ENCODE measurements around the gene PARP11. TPM values are rescaled to one million over a fixed set of nuclear protein-coding genes. Genes with fewer than 3 reads are reported as not detected.
A peak's percentile ranks its signal among the peaks of the same experiment; 100 is the strongest.

The PARP11 gene
- total RNA-seq, 1 experiment from 2014 or later = 8.0 TPM

DNA sequence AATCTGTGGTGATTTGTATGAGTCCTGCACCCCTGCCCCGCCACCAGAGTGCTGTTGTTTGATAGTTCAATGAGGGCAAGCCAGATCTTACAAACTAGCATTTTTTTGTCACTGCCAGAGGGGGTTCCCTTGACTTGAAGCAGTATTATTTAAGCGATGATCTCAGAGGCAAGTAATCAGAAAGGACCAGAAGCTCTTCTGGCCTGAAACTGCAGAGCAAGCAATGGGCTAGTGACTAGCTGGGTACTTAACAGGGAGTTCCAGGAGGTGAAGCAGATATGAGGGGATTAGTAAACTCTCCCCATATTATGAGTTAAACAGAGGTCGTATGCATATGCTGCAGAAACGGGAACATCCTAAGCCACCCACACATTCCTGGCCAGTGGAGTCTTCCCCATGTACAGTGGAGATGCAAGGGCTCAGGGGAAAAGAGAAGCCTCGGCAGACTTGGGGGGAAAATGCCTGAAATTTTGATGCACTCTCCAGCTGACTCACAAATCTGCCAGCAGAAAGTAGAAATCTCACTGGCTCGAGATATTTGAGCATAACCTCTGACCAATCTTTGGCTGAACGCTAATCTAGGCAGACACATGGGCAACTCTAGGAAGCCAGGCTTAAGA is 112.0 kb downstream of the PARP11 start:
- ATAC-seq (no peak), DNase-seq (ENCODE audit: low spot score) (no peak)
- POLR2A ChIA-PET = no interaction called here
- 0 out of 2 replicates have a peak overlapping the region, but pooled peaks have one; percentile 19 for H3K27ac Mint-ChIP-seq
- CTCF ChIA-PET = interaction anchor here (1.0 kb wide), 1 partner anchor 9 kb away, joined by 3 read pairs; the partner anchor contains the start of gene CRACR2A
- no peak overlapping the region for H3K4me3 Mint-ChIP-seq
- H3K9me3 Mint-ChIP-seq = 0 out of 2 replicates have a peak, but pooled peaks cover 11% of the 10 kb centered on the region
- TF ChIP-seq, protein P1, sequence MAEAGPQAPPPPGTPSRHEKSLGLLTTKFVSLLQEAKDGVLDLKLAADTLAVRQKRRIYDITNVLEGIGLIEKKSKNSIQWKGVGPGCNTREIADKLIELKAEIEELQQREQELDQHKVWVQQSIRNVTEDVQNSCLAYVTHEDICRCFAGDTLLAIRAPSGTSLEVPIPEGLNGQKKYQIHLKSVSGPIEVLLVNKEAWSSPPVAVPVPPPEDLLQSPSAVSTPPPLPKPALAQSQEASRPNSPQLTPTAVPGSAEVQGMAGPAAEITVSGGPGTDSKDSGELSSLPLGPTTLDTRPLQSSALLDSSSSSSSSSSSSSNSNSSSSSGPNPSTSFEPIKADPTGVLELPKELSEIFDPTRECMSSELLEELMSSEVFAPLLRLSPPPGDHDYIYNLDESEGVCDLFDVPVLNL (CRISPR knock-in tag; IDR thresholded peaks at IDR 0.05; ENCODE audit: borderline replicate concordance, low read depth) = no peak
- TF ChIP-seq SMAD4 (CRISPR knock-in tag; IDR thresholded peaks at IDR 0.05) (no peak), ZNF232 (CRISPR knock-in tag; IDR thresholded peaks at IDR 0.05) (no peak), FOXP1 (CRISPR knock-in tag; IDR thresholded peaks at IDR 0.05; ENCODE audit: borderline replicate concordance) (no peak)
- TF ChIP-seq, protein P2, sequence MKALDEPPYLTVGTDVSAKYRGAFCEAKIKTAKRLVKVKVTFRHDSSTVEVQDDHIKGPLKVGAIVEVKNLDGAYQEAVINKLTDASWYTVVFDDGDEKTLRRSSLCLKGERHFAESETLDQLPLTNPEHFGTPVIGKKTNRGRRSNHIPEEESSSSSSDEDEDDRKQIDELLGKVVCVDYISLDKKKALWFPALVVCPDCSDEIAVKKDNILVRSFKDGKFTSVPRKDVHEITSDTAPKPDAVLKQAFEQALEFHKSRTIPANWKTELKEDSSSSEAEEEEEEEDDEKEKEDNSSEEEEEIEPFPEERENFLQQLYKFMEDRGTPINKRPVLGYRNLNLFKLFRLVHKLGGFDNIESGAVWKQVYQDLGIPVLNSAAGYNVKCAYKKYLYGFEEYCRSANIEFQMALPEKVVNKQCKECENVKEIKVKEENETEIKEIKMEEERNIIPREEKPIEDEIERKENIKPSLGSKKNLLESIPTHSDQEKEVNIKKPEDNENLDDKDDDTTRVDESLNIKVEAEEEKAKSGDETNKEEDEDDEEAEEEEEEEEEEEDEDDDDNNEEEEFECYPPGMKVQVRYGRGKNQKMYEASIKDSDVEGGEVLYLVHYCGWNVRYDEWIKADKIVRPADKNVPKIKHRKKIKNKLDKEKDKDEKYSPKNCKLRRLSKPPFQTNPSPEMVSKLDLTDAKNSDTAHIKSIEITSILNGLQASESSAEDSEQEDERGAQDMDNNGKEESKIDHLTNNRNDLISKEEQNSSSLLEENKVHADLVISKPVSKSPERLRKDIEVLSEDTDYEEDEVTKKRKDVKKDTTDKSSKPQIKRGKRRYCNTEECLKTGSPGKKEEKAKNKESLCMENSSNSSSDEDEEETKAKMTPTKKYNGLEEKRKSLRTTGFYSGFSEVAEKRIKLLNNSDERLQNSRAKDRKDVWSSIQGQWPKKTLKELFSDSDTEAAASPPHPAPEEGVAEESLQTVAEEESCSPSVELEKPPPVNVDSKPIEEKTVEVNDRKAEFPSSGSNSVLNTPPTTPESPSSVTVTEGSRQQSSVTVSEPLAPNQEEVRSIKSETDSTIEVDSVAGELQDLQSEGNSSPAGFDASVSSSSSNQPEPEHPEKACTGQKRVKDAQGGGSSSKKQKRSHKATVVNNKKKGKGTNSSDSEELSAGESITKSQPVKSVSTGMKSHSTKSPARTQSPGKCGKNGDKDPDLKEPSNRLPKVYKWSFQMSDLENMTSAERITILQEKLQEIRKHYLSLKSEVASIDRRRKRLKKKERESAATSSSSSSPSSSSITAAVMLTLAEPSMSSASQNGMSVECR (CRISPR knock-in tag; IDR thresholded peaks at IDR 0.05; ENCODE audit: borderline replicate concordance) = no peak
- TF ChIP-seq, protein P3, sequence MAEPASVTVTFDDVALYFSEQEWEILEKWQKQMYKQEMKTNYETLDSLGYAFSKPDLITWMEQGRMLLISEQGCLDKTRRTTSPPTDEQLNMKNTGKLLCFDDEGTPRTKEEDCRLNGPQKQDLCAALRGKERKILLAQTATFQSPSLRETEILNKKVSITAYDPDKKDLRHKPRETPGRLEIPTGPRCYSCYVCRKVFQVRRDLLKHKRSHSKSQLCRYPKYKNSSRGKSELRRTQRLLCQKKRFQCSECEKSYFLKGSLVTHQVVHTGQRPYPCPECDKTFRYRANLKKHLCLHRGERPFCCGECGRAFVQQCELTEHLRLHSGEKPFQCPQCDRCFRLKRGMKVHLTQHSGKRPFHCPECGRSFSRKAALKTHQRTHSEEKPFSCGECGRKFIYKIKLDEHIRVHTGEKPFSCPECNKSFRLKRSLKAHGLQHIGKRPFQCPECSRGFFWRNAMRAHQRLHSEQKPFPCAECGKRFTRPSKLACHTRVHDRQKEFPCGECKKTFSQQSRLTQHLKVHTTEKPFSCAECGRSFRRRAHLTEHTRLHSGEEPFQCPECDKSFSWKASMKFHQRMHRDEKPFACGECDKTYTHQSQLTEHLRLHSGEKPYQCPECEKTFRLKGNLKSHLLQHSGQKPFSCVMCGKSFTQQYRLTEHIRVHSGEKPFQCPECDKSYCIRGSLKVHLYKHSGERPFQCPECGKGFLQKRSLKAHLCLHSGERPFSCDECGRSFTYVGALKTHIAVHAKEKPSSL (CRISPR knock-in tag; conservative IDR thresholded peaks at IDR 0.05) = no peak
- peaks cover 3% of the 10 kb centered on the region for H3K27me3 Mint-ChIP-seq (ENCODE audit: low read depth)
- H3K4me1 Mint-ChIP-seq = peaks cover 9% of the 10 kb centered on the region
- no peaks in the 10 kb centered on the region for H3K36me3 Mint-ChIP-seq

DNA sequence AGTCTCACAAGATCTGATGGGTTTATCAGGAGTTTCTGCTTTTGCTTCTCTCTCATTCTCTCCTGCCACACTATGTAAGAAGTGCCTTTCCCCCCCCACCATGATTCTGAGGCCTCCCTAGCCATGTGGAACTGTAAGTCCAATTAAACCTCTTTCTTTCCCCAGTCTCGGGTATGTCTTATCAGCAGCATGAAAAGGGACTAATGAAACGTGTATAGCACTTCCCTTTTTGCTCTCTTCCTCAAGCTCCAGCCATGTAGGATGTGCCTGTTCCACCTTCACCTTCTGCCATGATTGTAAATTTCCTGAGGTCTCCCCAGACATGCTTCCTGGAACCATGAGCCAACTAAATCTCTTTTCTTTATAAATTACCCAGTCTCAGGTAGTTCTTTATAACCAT is 113.3 kb downstream of the PARP11 start:
- Mint-ChIP-seq H3K4me3 (no peak overlapping the region), H3K9me3 (0 out of 2 replicates have a peak, but pooled peaks cover 11% of the 10 kb centered on the region), H3K4me1 (peaks cover 3% of the 10 kb centered on the region; the same call in 1 of the 2 replicates), H3K27ac (no peak overlapping the region), H3K36me3 (no peaks in the 10 kb centered on the region), H3K27me3 (ENCODE audit: low read depth) (no peaks in the 10 kb centered on the region; the same call in 1 of the 2 replicates)
- DNase-seq (ENCODE audit: low spot score) = no peak
- ATAC-seq = no peak
- CTCF ChIA-PET = no interaction called here
- POLR2A ChIA-PET = interaction anchor here (0.7 kb wide), 1 partner anchor 513 kb away, joined by 3 read pairs; no protein-coding TSS in a partner anchor
- TF ChIP-seq, protein P4, sequence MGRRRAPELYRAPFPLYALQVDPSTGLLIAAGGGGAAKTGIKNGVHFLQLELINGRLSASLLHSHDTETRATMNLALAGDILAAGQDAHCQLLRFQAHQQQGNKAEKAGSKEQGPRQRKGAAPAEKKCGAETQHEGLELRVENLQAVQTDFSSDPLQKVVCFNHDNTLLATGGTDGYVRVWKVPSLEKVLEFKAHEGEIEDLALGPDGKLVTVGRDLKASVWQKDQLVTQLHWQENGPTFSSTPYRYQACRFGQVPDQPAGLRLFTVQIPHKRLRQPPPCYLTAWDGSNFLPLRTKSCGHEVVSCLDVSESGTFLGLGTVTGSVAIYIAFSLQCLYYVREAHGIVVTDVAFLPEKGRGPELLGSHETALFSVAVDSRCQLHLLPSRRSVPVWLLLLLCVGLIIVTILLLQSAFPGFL (CRISPR knock-in tag; IDR thresholded peaks at IDR 0.05; ENCODE audit: borderline replicate concordance) = no peak
- TF ChIP-seq NR3C1 (CRISPR knock-in tag; conservative IDR thresholded peaks at IDR 0.05; ENCODE audit: low read depth) = no peak
- TF ChIP-seq, protein P2 (CRISPR knock-in tag; IDR thresholded peaks at IDR 0.05; ENCODE audit: borderline replicate concordance) = no peak
- TF ChIP-seq GABPB1 (CRISPR knock-in tag; IDR thresholded peaks at IDR 0.05) = no peak
- no peak for TF ChIP-seq FOXJ3 (CRISPR knock-in tag; IDR thresholded peaks at IDR 0.05; ENCODE audit: borderline replicate concordance)
- no peak for TF ChIP-seq KAT7 (CRISPR knock-in tag; IDR thresholded peaks at IDR 0.05; ENCODE audit: borderline replicate concordance)
- TF ChIP-seq ZNF671 (CRISPR knock-in tag; IDR thresholded peaks at IDR 0.05) = no peak
- TF ChIP-seq, protein P5, sequence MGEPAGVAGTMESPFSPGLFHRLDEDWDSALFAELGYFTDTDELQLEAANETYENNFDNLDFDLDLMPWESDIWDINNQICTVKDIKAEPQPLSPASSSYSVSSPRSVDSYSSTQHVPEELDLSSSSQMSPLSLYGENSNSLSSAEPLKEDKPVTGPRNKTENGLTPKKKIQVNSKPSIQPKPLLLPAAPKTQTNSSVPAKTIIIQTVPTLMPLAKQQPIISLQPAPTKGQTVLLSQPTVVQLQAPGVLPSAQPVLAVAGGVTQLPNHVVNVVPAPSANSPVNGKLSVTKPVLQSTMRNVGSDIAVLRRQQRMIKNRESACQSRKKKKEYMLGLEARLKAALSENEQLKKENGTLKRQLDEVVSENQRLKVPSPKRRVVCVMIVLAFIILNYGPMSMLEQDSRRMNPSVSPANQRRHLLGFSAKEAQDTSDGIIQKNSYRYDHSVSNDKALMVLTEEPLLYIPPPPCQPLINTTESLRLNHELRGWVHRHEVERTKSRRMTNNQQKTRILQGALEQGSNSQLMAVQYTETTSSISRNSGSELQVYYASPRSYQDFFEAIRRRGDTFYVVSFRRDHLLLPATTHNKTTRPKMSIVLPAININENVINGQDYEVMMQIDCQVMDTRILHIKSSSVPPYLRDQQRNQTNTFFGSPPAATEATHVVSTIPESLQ (CRISPR knock-in tag; IDR thresholded peaks at IDR 0.05) = no peak
- no peak for TF ChIP-seq NFYB (CRISPR knock-in tag; conservative IDR thresholded peaks at IDR 0.05; ENCODE audit: low read depth)
- TF ChIP-seq ELF4 (CRISPR knock-in tag; IDR thresholded peaks at IDR 0.05; ENCODE audit: low read depth) = no peak
- TF ChIP-seq ZBTB21 (CRISPR knock-in tag; IDR thresholded peaks at IDR 0.05; ENCODE audit: borderline replicate concordance) = no peak
- TF ChIP-seq CBFB (CRISPR knock-in tag; IDR thresholded peaks at IDR 0.05; ENCODE audit: low read depth) = no peak
- TF ChIP-seq JAZF1 (CRISPR knock-in tag; IDR thresholded peaks at IDR 0.05) = no peak

Measured in WTC11 (cell line).